Posterior vena cava (tissue), 2 donors: ENCODE data around the gene RBP4. TPM values are rescaled to one million over a fixed set of nuclear protein-coding genes. Genes with fewer than 3 reads are reported as not detected.

Source experiments
- DNase-seq: peaks from one replicate; pipeline ENCODE4 v3.0.0-alpha.2; 2020; ENCODE audit warnings: low spot score
- intact Hi-C, 2 donors: fragments of 100-400 bp; cut with DNase I; formaldehyde crosslinking; loops; one replicate each; pipeline versions ENCODE4 v1.14.1 to v1.14.2; 2022 to 2023
- long read RNA-seq, 2 donors: library from polyadenylated mRNA; unstranded; transcript quantifications; one replicate each; pipeline ENCODE4 v2.0.0, GENCODE V29; 2020 to 2021
- total RNA-seq, 2 donors: library from RNA; stranded (reverse); fragmentation: NEBNext Ultra II Directional; extraction: Animal tissue kit (Norgen Biotek cat#: 25700); gene quantifications; one replicate each; pipeline ENCODE4 v1.2.1, GENCODE V29; 2021
- donor health status: DM: yes; HTN: yes; CAD: no.
- donor health status: DM: yes; HTN: yes; CAD: no.

RBP4 gene
- total RNA-seq: 1 to 10 TPM; 3.1 to 3.2 TPM
- long read RNA-seq, donor 1, partial matches to known transcripts: 0 of 1 reads
- long read RNA-seq, donor 1, other reads (novel, unspliced or antisense): 0 of 1 reads
- long read RNA-seq, donor 2, transcript RBP4-201 (6 exons, 1,068 nt): major isoform, 5 of 5 reads
- long read RNA-seq, donor 2, partial matches to known transcripts: 0 of 5 reads
- long read RNA-seq, donor 2, other reads (novel, unspliced or antisense): 0 of 5 reads

DNA sequence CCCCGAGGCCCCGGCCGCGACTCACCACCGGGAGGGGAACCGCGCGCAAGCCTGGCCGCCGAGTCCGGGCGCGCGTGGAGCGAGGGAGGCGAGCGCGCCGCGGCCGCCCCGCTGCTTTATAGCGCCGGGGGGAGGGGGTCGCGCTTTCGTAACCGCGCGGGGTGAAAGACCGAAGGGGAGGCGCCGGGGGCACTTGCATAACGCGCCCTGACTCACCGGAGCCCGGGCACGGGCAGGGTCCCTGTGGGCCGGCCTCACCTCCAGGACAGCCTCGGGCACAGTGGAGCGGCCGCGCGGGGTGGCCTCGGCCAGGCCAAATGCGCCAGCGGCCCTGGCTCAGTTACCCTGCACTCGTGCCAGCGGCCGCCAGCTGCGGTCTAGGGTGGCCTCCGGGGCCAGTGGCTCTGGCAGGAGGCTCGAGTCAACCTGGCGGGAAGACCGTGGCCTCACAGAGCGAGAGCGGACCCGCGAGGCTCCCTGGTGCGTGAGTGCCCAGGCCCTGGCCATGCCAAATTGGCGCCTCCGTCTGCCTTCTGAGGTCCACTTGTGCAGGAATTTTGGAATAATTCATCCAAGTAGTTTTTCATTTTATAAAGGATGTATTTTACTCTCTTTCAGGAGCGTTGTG is at the start of gene RBP4:
TSS of gene RBP4 (minus strand) at position 90 of the 628 bp plus-strand sequence. CDS start 207 bp downstream, outside the sequence.
- no peak for DNase-seq
- intact Hi-C loops: no loop called here

DNA sequence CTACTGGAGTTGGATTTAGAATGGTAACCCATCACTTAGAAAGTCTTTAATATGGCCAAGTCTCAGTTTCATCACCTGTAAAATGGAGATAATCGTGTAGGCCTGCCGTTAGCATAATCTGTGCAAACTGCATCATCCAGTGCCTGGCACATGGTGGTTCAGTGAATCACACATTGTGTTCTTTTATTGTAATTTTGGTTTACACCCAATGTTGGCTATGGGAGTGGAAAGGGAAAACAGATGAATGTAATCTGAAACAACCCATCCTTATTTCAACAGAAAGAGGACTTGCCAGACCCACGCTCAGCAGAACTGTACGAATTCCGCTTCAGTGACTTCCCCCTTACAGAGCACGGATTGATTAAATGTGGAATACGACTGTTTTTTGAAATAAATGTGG is 38.8 kb upstream of the RBP4 start:
- intact Hi-C loops: no loop called here
- DNase-seq: no peak

DNA sequence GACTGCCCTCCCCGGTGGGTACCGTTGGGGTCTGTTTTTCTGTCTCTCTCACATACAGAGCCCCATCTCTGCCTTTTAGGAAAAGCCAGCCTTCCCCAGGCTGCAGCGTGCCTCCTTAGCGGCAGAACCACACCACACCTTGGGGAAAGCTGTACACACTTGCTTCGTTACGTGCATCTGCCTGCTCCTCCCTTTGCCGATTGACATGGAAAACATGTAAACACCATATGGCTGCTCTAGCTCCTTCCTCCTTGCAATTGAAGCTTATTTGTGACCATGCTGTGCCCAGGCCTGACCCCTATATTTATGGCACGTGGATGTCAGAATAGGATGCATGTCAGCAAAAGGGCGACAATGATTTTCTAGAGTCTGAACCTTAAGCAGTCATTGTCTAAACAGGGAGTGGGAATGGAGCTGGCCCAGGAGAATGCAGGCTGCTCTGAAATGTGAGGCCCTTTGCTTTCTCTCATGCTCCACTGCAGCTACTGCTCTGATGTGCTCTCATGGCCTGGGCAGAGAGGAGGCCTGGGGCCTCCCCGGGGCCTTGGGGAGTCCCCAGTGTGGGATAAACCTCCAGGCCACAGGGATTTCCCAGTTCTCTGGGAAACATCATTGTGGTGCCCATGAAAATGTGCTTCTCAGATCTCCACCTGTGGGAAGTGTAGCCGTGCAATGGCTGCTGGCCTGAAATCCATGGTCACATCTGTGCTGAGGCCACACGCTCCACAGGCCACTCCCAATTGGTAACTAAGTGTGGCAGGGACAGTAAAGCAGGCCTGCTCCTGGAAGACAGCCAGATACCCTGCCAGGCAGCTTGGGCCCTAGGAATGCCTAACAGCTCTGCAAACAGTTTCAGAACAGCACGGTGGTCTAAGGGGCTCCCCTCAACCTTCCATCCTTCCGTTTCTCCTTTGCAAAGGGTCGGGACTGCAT is 29.9 kb upstream of the RBP4 start:
- no peak for DNase-seq
- intact Hi-C loops: no loop called here

DNA sequence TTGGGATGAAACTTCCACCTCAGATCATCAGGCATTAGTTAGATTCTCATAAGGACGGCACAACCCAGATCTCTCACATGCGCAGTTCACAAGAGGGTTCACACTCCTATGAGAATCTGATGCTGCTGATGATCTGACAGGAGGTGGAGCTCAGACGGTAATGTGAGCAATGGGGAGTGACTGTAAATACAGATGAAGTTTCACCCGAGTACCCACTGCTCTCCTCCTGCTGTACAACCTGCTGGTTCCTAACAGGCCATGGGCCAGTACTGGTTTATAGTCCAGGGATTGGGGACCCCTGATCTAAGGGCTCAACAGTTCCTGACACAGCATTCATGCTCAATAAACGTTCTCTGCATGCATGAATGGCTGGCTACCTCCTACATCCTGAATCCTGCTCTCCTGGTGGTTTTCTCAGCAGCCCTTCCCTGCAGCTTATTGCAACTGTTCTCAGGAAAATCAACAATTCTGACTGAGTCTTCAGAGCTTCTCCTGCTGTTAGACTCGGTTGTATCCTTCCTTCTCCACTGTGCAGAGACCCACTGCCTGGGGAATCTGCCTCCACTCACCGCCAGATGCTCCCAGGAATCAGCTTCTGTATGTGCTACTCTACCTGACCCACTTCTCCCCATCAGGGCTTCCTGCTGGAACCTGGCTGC is 28.7 kb upstream of the RBP4 start:
- no peak for DNase-seq
- intact Hi-C loops: no loop called here

DNA sequence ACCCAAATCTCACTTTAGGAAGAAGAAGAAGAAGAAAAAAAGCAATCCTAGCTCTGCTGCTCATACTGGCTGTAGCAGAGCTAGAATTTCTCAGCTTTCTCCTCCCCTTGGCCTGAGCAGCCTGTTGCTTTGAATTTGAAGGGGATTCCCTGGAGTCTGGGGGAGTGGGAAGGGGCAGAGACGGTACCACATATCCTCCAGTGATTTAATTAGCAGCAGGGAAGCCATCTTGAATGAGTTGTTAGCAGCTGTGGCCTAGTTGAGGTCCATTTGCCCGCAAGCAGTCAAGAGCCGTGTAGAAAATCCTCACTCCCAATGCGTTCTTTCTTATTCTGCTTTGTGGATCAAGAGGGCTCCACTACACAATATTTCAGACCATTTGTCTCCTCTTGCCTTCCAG is 27.8 kb upstream of the RBP4 start:
- intact Hi-C loops: no loop called here
- DNase-seq: no peak

DNA sequence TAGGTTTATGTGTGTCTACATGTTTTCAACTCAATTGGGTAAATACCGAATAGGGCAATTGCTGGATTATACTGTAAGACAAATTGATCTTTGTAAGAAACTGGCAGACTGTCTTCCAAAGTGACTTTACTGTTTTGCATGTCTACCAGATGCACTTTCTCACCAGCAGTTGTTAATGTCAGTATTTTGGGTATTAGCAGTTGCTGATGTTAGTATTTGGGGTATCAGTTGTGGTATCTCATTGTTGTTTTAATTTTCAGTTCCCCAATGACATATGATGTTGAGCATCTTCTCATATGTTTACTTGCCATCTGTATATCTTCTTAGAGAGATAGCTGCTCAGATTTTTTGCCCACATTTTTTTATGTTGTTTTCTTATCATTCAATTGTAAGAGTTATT is 21.9 kb upstream of the RBP4 start:
- intact Hi-C loops: no loop called here
- DNase-seq: no peak

DNA sequence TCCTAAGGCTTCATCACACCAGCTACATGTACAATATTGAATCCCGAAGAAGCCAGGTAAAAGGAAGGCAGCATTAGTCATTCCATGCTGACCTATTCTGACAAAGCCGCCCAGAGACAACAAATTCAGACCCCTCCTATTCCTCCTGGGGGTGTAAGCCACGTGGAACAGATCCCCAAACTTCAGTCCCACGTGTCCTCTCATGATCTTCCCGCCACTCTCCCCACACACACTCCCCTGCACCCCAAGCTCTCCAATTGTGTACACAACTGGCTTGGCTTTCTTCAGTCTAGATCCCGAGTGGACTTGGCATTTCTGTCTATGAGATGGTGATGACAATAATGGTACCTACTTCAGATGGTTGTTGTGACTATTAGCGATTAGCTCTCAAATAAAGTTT is 19.9 kb upstream of the RBP4 start:
- no peak for DNase-seq
- intact Hi-C loops: no loop called here

DNA sequence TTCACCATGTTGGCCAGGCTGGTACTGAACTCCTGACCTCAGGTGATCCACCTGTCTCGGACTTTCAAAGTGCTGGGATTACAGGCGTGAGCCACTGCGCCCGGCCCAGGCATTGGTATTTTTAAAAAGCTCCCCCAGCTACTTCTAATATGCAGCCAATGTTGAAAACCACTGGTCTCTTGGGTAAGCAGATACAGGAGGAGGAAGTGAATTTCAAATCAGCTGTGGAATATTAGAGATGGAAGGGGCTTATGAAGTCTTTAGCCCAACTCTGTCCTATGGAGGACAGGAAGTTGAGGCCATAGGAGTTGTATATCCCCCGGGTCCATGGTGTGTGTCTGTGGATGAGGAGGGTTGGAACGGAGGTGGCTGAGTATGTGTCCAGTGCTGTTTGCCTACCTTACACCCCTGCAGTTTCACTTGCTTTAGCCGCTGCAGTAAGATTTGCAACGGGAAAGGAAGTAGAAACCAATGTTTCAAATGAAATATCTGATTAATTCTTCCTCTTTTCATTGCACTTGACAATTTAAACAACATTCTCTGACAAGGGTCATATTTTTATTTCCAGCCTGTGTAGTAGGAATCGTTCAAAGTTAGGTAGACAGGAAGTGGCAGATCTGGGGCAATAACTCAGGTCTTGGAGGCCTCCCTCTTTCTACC is 14.7 kb upstream of the RBP4 start:
- no peak for DNase-seq
- intact Hi-C loops: no loop called here

DNA sequence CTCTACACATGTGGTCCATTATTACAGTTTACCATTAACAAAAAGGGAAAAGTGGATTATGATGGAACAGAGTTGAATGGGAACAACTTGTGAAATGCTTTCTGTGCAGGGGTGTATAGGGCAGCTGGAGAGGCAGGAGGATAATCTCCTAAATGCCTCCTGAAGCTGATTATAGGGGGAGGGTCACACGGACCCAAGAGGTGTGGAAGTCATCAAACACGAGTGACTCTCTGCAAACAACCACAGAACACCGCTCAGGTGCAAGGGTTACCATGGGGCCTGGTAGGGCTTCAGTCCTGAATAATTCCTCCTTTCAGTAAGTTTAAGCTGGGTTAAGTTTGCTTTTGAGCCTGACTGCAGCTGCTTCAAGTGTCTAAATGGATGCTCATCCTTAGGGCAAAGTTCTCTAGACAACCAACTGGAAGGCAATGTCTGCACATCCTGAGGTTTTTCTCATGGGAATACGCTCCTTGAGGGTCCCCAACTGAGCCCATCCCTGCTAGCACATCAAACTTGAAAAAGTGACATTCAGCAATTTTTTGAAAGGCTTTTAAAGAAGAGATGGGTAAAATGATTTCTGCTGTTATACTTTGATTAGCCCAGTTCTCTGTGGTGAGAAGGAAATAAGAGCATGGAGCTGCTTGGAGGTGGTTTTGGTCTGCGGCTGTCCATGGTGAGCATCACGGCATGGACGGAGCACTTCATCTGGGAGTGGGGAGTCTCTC is 13.2 kb upstream of the RBP4 start:
- intact Hi-C loops: no loop called here
- no peak for DNase-seq

DNA sequence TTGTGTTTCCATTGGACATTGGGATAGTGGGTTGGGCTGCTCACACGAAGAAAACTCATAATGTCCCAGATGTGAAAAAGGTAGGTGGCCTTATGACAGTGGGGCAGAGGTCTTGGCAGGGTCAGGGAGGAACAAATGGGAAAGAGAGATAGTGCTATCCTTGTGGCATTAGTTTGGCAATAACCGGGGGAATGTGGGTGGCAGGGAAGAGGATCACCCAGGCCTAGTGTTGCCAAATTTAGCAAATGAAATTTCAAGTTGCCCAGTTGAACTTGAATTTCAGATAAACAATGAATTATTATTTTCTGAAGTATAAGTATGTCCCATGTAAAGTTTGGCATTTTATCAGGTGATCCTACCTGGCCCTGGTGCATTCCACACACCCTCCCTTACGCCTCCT is 12.1 kb upstream of the RBP4 start:
- intact Hi-C loops: no loop called here
- no peak for DNase-seq

DNA sequence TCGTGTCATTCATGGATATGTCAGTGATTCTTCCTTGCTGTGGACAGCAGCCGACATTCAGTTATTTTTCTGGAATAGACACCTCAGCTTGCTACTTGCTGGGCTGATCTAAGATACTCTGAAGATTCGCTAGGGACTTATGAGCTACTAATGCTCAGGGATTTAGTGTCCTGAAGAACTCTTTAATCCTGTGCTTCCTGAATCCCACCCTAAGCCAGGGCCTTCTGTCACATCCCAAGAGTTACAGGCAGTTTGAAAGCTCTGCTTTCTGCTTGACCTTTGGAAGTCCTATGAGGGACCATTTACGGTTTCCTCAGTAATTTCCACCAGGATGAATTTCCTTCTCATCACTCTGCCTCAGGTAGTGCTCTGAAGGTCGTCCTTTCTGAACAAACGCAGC is 11.3 kb upstream of the RBP4 start, which contains the start of gene PDE6C:
TSS of gene PDE6C (plus strand) at position 227 of the 400 bp plus-strand sequence. CDS start 189 bp downstream, outside the sequence.
- no peak for DNase-seq
- intact Hi-C loops: no loop called here

DNA sequence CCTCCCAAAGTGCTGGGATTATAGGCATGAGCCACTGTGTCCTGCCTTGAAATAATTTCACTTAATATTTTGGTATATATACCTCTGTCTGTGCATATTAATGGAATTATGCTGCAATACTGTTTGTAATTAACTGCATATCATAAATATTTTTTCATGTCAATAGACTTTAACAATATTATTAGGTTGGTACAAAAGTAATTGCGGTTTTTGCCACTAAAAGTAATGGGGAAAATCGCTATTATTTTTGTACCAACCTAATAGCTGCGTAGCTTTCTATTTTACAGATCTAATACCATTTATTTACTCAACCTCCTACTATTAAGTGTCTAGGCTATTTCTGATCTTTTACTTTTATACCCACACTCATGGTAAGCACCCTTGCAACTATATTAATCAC is 7.4 kb upstream of the RBP4 start:
- intact Hi-C loops: no loop called here

DNA sequence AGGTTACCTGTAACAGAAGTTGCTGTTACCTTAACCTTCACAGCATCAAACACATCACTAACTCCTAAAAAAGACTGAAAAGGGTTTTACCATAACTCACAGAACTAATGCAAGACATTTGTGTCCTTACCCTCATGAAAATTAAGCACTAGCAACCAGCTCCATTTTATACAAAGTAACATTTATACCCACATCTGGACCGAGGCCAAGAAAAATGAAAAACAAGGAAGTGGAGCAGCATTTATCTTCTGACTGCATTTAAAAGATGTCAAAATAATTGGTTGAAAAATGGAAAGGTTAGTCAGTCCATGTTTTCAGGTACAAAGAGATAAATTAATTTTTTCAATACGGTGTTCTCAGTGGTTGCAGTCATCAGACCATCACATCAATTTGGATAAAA is 3.1 kb upstream of the RBP4 start:
- intact Hi-C loops: no loop called here
- DNase-seq: no peak

More for the DNA sequence above, 7.4 kb upstream of the RBP4 start:
- DNase-seq: no peak

DNA sequence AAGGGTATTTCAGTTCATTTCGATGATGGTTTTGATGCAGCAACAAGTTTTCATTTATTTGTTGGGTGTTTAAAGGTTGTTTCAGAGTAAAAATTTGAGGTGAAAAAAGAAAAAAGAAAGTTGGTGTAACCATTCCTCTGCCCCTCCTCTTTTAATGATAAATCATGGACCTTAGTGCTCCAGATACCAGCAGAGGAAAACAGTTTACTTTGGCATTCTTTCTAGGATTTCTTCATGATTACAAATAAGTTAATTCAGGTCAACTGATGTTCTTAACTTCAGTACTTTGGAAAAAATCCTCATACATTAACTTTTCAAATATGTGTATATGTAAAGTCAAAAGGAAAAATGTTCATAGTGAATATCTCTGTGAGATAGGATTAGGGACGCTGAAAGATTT is 2.0 kb upstream of the RBP4 start:
- DNase-seq: no peak
- intact Hi-C loops: no loop called here

DNA sequence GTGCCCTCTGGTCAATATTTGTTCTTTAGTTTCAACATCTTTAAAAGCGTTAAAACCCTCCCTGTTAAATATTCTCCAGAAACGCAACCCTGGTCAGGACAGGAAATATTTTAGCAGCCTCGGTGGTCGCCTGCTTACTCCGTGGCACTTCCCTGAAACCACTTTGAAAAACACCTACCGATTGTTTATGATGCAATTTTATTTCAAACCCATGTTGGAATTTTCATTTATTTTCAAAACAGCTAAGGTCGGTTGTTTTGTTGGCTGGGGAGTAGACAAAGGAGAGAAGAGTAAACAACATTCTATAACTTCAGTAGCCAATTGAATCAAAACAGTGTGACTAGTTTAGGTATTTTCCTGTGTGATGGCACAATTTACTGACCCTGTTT is 733 bp upstream of the RBP4 start:
- intact Hi-C loops: no loop called here

DNA sequence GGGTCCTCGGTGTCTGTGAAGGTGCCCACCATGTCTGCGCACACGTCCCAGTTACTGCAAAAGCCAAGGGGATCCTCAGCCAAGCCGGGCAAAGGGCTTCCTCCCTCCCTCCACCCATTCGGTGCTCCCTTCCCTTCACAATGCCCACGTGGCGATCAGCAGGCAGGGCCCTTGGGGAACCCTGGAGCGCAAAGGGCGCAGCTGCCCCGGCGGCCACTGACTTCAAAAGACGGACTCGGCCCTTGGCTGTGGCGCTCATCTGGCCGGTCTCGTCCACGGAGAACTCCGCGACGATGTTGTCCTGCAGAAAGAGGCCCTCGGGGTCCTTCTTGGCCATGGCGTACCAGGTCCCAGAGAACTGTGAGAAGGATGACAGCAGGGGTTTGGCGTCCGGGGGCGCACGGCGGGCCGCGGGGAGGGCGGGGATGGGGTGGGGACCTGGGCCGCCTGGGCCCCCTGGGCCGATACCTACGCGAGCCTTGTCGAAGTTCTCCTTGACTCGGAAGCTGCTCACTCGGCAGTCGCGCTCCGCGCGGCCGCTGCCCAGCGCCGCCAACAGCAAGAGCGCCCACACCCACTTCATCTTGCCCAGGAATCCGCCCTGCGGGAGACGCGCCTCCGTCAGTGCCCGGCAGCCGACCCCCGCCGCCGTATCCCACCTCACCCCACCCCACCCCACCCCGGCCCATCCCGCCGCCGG is 439 bp downstream of the RBP4 start:
- DNase-seq: no peak
- intact Hi-C loops: no loop called here

More for the DNA sequence above, 733 bp upstream of the RBP4 start:
- DNase-seq: no peak

DNA sequence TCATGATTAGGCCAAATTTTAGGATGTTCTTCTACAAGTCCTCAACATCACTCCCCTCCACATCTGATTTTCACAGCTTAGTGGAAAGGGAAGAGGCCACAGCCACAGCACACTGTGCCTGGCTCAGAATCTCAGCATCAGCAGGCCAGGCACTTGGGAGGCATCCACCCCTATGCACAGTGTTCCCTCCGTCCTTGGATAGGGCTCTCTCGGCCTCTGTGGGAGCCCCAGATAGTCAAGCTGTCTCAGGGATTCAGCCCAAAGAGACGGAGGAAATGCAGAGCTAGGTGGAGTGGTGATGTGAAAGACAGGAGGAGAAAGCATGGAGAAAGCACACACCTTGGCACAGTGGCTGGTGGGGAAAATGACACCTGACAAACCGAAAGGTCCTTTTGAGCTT is 1.3 kb downstream of the RBP4 start:
- DNase-seq: no peak
- intact Hi-C loops: no loop called here

DNA sequence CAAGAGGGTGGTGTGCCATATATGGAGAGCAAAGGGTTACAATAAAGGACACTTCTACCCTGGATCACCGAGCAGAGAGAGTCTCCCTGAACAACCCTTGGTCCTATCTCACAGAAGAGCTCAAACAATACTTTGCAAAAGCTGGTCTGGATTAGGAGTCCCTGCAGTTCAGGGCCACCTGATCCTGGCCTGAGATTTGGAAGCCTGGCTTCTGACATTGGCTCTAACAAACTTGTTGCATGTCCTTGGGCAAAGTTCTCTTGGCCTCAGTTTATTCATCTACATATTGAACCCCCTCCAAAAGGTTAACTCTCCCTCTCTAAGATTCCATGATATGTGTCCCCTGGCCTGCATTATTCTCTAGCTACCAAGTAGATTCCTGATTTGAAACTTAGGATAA is 1.7 kb downstream of the RBP4 start:
- intact Hi-C loops: no loop called here
- DNase-seq: no peak
